Neural crest cell (in vitro differentiated cells): ENCODE measurements around the gene FOXK1. TPM values are rescaled to one million over a fixed set of nuclear protein-coding genes. Genes with fewer than 3 reads are reported as not detected.

ENCODE experiments used
- DNase-seq: peaks from one replicate; pipeline ENCODE4 v3.0.0; 2021; ENCODE audit warnings: low read depth, mixed read lengths, low spot score
- H3K27ac Mint-ChIP-seq: one replicate; pipeline ENCODE4 v1.8.0; 2021; ENCODE audit warnings: mild to moderate bottlenecking, mixed read lengths; ENCODE audit not compliant: unreplicated experiment
- H3K27me3 Mint-ChIP-seq: 2 replicates; pipeline ENCODE4 v1.8.0; 2021; ENCODE audit warnings: low read depth, mild to moderate bottlenecking, mixed read lengths
- H3K36me3 Mint-ChIP-seq: 2 replicates; pipeline ENCODE4 v1.8.0; 2021; ENCODE audit warnings: low read depth, mild to moderate bottlenecking, mixed read lengths
- H3K4me1 Mint-ChIP-seq: 2 replicates; pipeline ENCODE4 v1.8.0; 2021; ENCODE audit warnings: mixed read lengths
- H3K4me3 Mint-ChIP-seq: one replicate; pipeline ENCODE4 v1.8.0; 2021; ENCODE audit warnings: mild to moderate bottlenecking, mixed read lengths
- H3K9me3 Mint-ChIP-seq: 2 replicates; pipeline ENCODE4 v1.8.0; 2021; ENCODE audit warnings: mixed read lengths
- total RNA-seq: library from RNA; stranded (reverse); gene quantifications from 2 replicates; pipeline ENCODE4 v1.2.1, GENCODE V29; 2021
- TF ChIP-seq, protein P1 (sequence below): fragments of 200-600 bp; sonication (generic); conservative IDR thresholded peaks from 2 replicates; pipeline ENCODE4 v1.5.0; 2021; ENCODE audit warnings: antibody characterized with exemption, mild to moderate bottlenecking

FOXK1 gene
- total RNA-seq, 1 donor from 2014 or later: 29.1 TPM

DNA sequence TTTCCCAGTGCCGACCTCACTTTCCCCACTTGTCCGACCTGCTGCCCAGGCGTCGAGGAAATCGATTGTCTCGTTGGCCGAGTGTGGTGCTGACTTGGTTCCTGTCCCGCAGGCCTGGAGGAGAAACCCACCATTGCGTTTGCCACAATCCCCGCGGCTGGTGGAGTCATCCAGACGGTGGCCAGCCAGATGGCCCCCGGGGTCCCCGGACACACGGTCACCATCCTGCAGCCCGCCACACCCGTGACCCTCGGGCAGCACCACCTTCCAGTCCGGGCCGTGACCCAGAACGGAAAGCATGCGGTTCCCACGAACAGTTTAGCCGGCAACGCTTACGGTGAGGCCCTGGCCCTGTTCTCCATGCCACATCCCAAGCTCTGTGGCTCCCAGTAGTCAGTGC, 78.9 kb downstream of the FOXK1 start:
- H3K27ac Mint-ChIP-seq: no peak overlapping the region
- no peak for DNase-seq
- H3K4me1 Mint-ChIP-seq: no peaks in the 10 kb centered on the region
- H3K4me3 Mint-ChIP-seq: no peak overlapping the region
- peaks cover 5% of the 10 kb centered on the region for H3K36me3 Mint-ChIP-seq
- no peaks in the 10 kb centered on the region for H3K27me3 Mint-ChIP-seq
- TF ChIP-seq, protein P1, sequence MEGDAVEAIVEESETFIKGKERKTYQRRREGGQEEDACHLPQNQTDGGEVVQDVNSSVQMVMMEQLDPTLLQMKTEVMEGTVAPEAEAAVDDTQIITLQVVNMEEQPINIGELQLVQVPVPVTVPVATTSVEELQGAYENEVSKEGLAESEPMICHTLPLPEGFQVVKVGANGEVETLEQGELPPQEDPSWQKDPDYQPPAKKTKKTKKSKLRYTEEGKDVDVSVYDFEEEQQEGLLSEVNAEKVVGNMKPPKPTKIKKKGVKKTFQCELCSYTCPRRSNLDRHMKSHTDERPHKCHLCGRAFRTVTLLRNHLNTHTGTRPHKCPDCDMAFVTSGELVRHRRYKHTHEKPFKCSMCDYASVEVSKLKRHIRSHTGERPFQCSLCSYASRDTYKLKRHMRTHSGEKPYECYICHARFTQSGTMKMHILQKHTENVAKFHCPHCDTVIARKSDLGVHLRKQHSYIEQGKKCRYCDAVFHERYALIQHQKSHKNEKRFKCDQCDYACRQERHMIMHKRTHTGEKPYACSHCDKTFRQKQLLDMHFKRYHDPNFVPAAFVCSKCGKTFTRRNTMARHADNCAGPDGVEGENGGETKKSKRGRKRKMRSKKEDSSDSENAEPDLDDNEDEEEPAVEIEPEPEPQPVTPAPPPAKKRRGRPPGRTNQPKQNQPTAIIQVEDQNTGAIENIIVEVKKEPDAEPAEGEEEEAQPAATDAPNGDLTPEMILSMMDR: no peak
- no peaks in the 10 kb centered on the region for H3K9me3 Mint-ChIP-seq

DNA sequence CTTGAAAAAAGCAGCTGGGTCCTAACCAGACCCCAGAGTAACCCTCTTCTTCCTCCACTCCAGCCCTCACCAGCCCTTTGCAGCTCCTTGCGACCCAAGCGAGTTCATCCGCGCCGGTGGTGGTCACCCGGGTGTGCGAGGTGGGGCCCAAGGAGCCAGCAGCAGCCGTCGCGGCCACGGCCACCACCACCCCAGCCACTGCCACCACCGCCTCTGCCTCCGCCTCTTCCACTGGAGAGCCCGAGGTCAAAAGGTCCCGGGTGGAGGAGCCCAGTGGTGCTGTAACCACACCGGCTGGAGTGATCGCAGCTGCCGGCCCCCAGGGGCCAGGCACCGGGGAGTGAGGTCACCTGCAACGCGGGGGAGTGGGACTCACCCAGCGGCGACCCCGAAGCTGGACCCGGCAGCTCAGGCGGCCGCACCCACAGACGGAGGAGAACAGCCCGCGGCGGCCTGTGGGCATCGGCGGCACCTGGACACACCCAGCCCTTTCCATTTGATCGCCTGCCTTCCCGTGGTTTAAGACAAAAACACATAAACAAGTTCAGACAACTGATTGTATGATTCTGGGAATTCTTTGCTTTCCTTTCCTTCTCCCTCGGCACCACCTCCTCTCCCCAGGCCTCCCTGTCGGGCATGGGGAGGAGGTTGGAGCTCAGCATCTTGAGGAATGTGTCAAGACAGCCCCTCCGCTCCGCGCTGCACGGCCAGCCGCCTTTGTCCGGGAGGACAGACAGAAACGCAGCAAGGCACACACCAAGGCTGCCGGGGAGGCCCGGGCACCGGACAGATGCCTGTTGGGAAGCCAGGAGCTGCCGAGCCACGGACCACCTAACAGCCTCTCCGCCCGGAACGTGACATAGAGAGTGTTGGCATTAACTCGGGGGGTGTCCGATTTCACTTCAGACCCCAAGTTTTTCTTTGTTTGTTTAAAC, 80.3 kb downstream of the FOXK1 start:
- H3K36me3 Mint-ChIP-seq: peaks cover 5% of the 10 kb centered on the region
- no peaks in the 10 kb centered on the region for H3K9me3 Mint-ChIP-seq
- DNase-seq: no peak
- no peaks in the 10 kb centered on the region for H3K27me3 Mint-ChIP-seq
- H3K4me3 Mint-ChIP-seq: no peak overlapping the region
- TF ChIP-seq, protein P1: no peak
- H3K27ac Mint-ChIP-seq: no peak overlapping the region
- H3K4me1 Mint-ChIP-seq: no peaks in the 10 kb centered on the region

DNA sequence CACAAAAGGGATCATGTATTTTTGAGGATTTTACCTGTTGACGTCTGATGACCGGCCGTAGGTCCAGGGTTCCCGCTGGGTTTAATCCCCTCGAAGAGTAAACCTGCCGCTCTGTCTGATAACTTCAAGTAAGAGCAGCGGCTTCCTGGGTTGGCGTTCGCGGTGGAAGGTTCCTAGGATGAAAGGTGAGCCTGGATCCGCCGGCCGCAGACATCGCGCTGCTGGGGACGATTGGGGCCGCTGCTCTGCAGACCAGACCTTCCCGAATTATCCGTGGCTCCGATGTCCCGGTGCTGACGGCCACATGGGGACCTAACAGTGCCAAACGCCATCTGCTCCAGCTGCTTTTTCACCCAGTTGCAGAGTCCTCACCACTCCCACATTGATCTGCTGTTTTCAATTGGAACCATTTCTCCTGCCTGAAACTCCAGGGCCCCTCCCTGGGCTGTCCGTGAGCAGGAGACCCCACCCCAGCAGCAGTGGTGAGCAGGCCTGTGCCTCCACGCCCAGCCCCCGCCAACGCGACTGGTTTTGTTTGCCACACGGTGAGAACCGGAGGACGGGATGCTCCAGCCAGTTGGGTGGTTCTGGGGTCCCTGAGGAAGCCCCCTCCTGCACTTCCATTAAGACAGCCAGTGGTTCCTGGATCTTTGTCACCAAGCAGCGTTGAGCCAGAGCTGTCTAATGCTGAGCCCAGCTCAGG, 81.1 kb downstream of the FOXK1 start:
- no peak for DNase-seq
- Mint-ChIP-seq H3K27ac (no peak overlapping the region), H3K4me3 (no peak overlapping the region), H3K36me3 (peaks cover 5% of the 10 kb centered on the region), H3K27me3 (no peaks in the 10 kb centered on the region), H3K9me3 (no peaks in the 10 kb centered on the region), H3K4me1 (no peaks in the 10 kb centered on the region)
- TF ChIP-seq, protein P1: no peak

DNA sequence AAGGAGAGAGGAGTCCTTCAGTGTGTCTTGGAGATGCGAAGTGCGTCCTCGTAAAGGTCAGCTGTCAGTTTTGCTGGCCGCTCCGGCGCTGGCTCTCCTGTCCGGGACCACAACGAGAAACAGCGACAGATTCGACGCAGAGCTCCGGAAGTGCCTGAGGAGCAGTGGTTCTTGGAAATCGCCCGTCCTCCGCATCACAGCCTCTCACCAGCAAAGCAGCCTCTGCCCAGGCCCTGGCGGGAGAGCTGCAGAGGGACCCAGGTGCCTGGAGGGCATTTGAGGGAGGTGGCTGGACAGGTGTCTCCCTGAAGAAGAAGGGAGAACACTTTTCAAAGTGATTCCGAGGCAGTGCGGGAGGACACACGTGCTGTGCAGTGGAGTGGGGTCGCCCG, 81.7 kb downstream of the FOXK1 start:
- H3K9me3 Mint-ChIP-seq: no peaks in the 10 kb centered on the region
- no peak overlapping the region for H3K4me3 Mint-ChIP-seq
- no peak overlapping the region for H3K27ac Mint-ChIP-seq
- peaks cover 5% of the 10 kb centered on the region for H3K36me3 Mint-ChIP-seq
- no peaks in the 10 kb centered on the region for H3K27me3 Mint-ChIP-seq
- DNase-seq: no peak
- H3K4me1 Mint-ChIP-seq: peaks cover 4% of the 10 kb centered on the region
- TF ChIP-seq, protein P1: no peak

DNA sequence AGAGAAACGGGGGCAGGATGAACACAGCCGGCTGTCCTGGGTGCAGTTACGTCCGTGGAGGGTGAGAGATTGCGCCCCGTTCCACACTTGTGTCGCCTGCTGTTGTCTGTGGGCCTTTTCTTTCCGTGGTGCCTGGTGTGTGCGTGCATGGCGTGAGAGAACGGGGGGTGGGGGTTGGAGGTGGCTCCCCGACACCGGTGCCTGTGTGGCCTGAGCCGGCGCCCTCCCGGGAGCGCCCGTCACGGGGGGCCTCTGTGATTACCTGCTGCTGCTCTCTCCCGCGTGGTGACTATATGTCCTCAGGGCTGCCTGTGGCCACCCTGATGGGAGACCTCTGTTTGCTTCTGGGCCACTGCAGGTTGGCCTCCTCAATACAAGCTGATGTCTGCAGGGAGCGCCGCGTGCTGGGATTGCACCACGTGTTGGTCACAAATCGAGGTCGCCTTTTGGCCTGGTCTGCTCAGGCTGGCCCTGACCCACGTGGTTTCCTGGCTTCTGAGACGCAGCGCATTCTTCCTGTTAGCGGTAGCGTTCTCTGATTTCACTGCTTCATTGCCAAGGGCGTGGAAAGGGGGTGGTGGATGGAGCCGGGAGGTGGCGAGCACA, 82.4 kb downstream of the FOXK1 start:
- H3K27ac Mint-ChIP-seq: peak overlapping the region; percentile 67
- H3K9me3 Mint-ChIP-seq: no peaks in the 10 kb centered on the region
- no peak overlapping the region for H3K4me3 Mint-ChIP-seq
- DNase-seq: no peak
- H3K4me1 Mint-ChIP-seq: peaks cover 6% of the 10 kb centered on the region
- H3K36me3 Mint-ChIP-seq: peaks cover 5% of the 10 kb centered on the region
- no peaks in the 10 kb centered on the region for H3K27me3 Mint-ChIP-seq
- TF ChIP-seq, protein P1: no peak
